Pancreas (tissue), 10 donors: ENCODE measurements around the gene ZNF518A. TPM values are rescaled to one million over a fixed set of nuclear protein-coding genes. Genes with fewer than 3 reads are reported as not detected.

Source experiments
- ATAC-seq, 4 donors: fragments of 200-7000 bp; cut with Tn5 transposase; one replicate each; pipeline versions ENCODE4 v1.8.0 to v1.9.1; 2020; ENCODE audit warnings: mild to moderate bottlenecking in 4 of 4, moderate library complexity in 4 of 4
- DNase-seq, 6 donors: peaks; one replicate each; pipeline ENCODE4 v3.0.0-alpha.2; 2020
- FAIRE-seq: peaks from 2 replicates; lab custom pipeline; 2012; peaks lifted over from hg19 to GRCh38; lab: Jason Lieb, UNC
- H3K27ac ChIP-seq, 4 donors: fragments of 200-600 bp; sonication (generic); 1 replicate in 3 of 4; 2 replicates in 1 of 4; pipeline versions ENCODE4 v1.5.0 to v1.8.0; 2020
- H3K27me3 ChIP-seq, 4 donors: fragments of 200-600 bp; one replicate each; pipeline ENCODE4 v1.8.0; 2021
- H3K36me3 ChIP-seq, 3 donors: fragments of 200-600 bp; sonication (generic) in 1 of 3; one replicate each; pipeline versions ENCODE4 v1.5.0 to v1.8.0; 2020 to 2021
- H3K4me1 ChIP-seq, 3 donors: fragments of 200-600 bp; one replicate each; pipeline ENCODE4 v1.8.0; 2021
- H3K4me3 ChIP-seq, 4 donors: fragments of 200-600 bp; sonication (generic) in 2 of 4; one replicate each; pipeline versions ENCODE4 v1.5.0 to v1.8.0; 2020 to 2021
- H3K9me3 ChIP-seq, 4 donors: fragments of 200-600 bp; one replicate each; pipeline ENCODE4 v1.8.0; 2021
- WGBS, 2 donors: extraction: QIAGEN DNeasy Blood & Tissue Kit; methylation state at CpG; one replicate each; pipeline ENCODE4 v1.1.7; 2013; 5-methylcytosine and 5-hydroxymethylcytosine counted together
- intact Hi-C, 3 donors: fragments of 100-400 bp; cut with DNase I; formaldehyde crosslinking; loops; one replicate each; pipeline versions ENCODE4 v1.11.1 to v1.14.2; 2022
- polyA plus RNA-seq, 2 donors: library from polyadenylated mRNA; stranded (reverse); fragments of 200-250 nt; gene quantifications; one replicate each; pipeline ENCODE4 v1.2.3, GENCODE V29; 2013
- total RNA-seq, 6 donors: library from RNA; stranded (reverse); fragmentation: NEBNext Ultra II Directional in 4 of 6; extraction: Animal tissue kit (Norgen Biotek cat#: 25700) in 4 of 6; gene quantifications; one replicate each; pipeline versions ENCODE4 v1.2.1 to v1.2.4, GENCODE V29; 2021 to 2023
- TF ChIP-seq, protein P1 (sequence below), 4 donors: fragments of 200-600 bp; sonication (generic) in 3 of 4; IDR thresholded peaks; one replicate each; pipeline versions ENCODE4 v1.5.0 to v1.8.0; 2021; ENCODE audit warnings: antibody characterized with exemption in 4 of 4
- donor health status: healthy with polysubstance abuse.
- donor health status: DM: no; HTN: no; CAD: no; lungs with moderate emphysema.
- donor health status: DM: no; HTN: no; CAD: no.
- donor health status: control.
- donor health status: control.
- donor health status: Bipolar disorder and iron deficiency.
- donor health status: DM: yes; HTN: yes; CAD: no.
- donor health status: DM: no; HTN: no; CAD: no.
- donor health status: DM: no; HTN: no; CAD: no.
- donor health status: DM: yes; HTN: yes; CAD: no.

The ZNF518A gene
- total and polyA plus RNA-seq, 8 donors: 4.9 to 18.2 (median 10.5) TPM

GRCh38 chr10:96152437-96152836 lies 22.3 kb downstream of the ZNF518A start:
- Histone ChIP-seq H3K27ac (no peak overlapping the region), H3K27me3 (no peaks in the 10 kb centered on the region), H3K36me3 (peaks cover 0 to 39% (median 15%) of the 10 kb centered on the region in 3 donors), H3K4me3 (no peak overlapping the region), H3K9me3 (no peaks in the 10 kb centered on the region), H3K4me1 (no peaks in the 10 kb centered on the region)
- intact Hi-C loops: no loop called here
- 92 to 96% methylated on average over 4 of the region's 4 CpGs for WGBS, 2 donors
- no peak for DNase-seq
- no peak for ATAC-seq
- no peak for FAIRE-seq
- TF ChIP-seq, protein P1, sequence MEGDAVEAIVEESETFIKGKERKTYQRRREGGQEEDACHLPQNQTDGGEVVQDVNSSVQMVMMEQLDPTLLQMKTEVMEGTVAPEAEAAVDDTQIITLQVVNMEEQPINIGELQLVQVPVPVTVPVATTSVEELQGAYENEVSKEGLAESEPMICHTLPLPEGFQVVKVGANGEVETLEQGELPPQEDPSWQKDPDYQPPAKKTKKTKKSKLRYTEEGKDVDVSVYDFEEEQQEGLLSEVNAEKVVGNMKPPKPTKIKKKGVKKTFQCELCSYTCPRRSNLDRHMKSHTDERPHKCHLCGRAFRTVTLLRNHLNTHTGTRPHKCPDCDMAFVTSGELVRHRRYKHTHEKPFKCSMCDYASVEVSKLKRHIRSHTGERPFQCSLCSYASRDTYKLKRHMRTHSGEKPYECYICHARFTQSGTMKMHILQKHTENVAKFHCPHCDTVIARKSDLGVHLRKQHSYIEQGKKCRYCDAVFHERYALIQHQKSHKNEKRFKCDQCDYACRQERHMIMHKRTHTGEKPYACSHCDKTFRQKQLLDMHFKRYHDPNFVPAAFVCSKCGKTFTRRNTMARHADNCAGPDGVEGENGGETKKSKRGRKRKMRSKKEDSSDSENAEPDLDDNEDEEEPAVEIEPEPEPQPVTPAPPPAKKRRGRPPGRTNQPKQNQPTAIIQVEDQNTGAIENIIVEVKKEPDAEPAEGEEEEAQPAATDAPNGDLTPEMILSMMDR (IDR thresholded peaks at IDR 0.05): no peak

DNA sequence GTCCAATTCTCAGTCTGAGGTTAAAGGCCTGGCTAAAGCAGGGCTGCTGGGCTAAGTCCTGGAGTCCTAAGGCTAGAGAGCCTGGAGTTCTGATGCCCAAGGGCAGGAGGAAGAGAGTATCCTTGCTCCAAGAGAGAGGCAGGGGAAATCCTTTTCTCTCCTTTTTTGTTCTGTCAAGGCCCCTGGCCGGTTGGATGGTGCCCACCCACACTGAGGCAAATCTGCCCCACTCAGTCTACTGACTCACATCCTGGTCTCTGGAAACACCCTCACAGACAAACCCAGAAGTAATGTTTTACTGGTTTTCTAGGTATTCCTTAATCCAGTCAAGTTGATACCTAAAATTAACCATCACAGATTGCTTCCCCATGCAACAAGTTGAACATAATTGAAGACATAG lies 23.0 kb downstream of the ZNF518A start:
- Histone ChIP-seq H3K36me3 (peaks cover 0 to 45% (median 15%) of the 10 kb centered on the region in 3 donors), H3K4me1 (no peaks in the 10 kb centered on the region), H3K4me3 (no peak overlapping the region), H3K27ac (no peak overlapping the region), H3K9me3 (no peaks in the 10 kb centered on the region), H3K27me3 (no peaks in the 10 kb centered on the region)
- DNase-seq: no peak
- TF ChIP-seq, protein P1 (IDR thresholded peaks at IDR 0.05): no peak
- ATAC-seq: no peak
- 75 to 100% methylated on average over 1 of the region's 1 CpG for WGBS, 2 donors
- FAIRE-seq: no peak
- intact Hi-C loops: no loop called here

DNA sequence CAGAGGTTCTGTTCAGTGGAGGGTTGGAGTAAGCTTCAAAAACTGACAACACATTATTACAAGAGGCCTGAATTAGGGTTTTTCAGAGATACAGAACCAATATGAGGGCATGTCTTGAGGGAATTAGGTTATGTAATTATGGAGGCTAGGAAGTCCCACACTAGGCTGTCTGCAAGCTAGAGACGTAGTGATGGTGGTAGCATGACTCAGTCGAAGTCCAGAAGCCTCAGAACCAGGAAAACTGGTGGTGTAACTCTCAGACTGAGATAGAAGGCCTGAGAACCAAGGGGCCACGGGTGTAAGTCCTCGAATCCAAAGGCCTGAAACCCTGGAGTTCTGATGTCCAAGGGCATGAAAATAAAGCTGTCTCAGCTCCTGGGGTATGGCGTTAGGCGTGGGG lies 35.6 kb downstream of the ZNF518A start:
- ATAC-seq (no peak), DNase-seq (no peak), FAIRE-seq (no peak)
- WGBS, 2 donors: 94 to 98% methylated on average over 6 of the region's 6 CpGs
- Histone ChIP-seq H3K9me3 (no peaks in the 10 kb centered on the region), H3K36me3 (no peaks in the 10 kb centered on the region), H3K27me3 (no peaks in the 10 kb centered on the region), H3K4me1 (no peaks in the 10 kb centered on the region), H3K27ac (no peak overlapping the region), H3K4me3 (no peak overlapping the region)
- intact Hi-C loops: no loop called here
- TF ChIP-seq, protein P1 (IDR thresholded peaks at IDR 0.05): no peak

GRCh38 chr10:96168546-96168945 lies 38.4 kb downstream of the ZNF518A start:
- WGBS, 2 donors: 91 to 93% methylated on average over 1 of the region's 1 CpG
- Histone ChIP-seq H3K9me3 (peaks cover 0 to 5% (median 0%) of the 10 kb centered on the region in 4 donors), H3K27me3 (no peaks in the 10 kb centered on the region), H3K4me1 (no peaks in the 10 kb centered on the region), H3K4me3 (no peak overlapping the region), H3K27ac (no peak overlapping the region), H3K36me3 (no peaks in the 10 kb centered on the region)
- ATAC-seq (no peak), FAIRE-seq (no peak), DNase-seq (no peak)
- intact Hi-C loops: no loop called here
- TF ChIP-seq, protein P1 (IDR thresholded peaks at IDR 0.05): no peak

GRCh38 chr10:96170230-96170629 lies 40.1 kb downstream of the ZNF518A start:
- H3K9me3 ChIP-seq: peaks cover 0 to 5% (median 0%) of the 10 kb centered on the region in 4 donors
- DNase-seq: no peak

More at GRCh38 chr10:96170230-96170629, 40.1 kb downstream of the ZNF518A start:
- Histone ChIP-seq H3K4me3 (no peak overlapping the region), H3K36me3 (no peaks in the 10 kb centered on the region), H3K27me3 (no peaks in the 10 kb centered on the region), H3K27ac (no peak overlapping the region), H3K4me1 (no peaks in the 10 kb centered on the region)
- ATAC-seq (no peak), FAIRE-seq (no peak)
- intact Hi-C loops: no loop called here
- TF ChIP-seq, protein P1 (IDR thresholded peaks at IDR 0.05): no peak
